K562 (cell line): ENCODE results near the gene HPSE2. TPM values are rescaled to one million over a fixed set of nuclear protein-coding genes. Genes with fewer than 3 reads are reported as not detected.
A peak's percentile ranks its signal among the peaks of the same experiment; 100 is the strongest.

Source experiments
- ARHGAP35 ChIP-seq: fragments of 450-650 bp; IDR thresholded peaks from 2 replicates; pipeline ENCODE4 v1.6.1; 2018; ENCODE audit not compliant: partially characterized antibody
- BRCA1 ChIP-seq, 2 experiments: fragments of 450-650 bp in 1 of 2; sonication (generic) in 1 of 2; formaldehyde crosslinking in 1 of 2; IDR thresholded peaks; 2 replicates each; pipeline versions ENCODE4 v1.5.0 to v1.6.1; 2017 to 2020; ENCODE audit warnings: mild to moderate bottlenecking in 1 of 2, missing genetic modification reagents in 1 of 2
- CREB3 ChIP-seq: fragments of 450-650 bp; conservative IDR thresholded peaks from 2 replicates; pipeline ENCODE4 v1.6.1; 2016; ENCODE audit warnings: missing genetic modification characterization, low read depth, mild to moderate bottlenecking, missing compliant biosample characterization, moderate library complexity
- CREB5 ChIP-seq: fragments of 250-450 bp; sonication (Bioruptor Pico); IDR thresholded peaks from 2 replicates; pipeline ENCODE4 v1.5.0; 2020; ENCODE audit warnings: mild to moderate bottlenecking
- FOSL1 ChIP-seq: fragments of 200-800 bp; sonication (Bioruptor generic); conservative IDR thresholded peaks from 2 replicates; pipeline ENCODE4 v1.6.1; 2016; ENCODE audit warnings: missing genetic modification characterization, missing compliant biosample characterization
- NFIX ChIP-seq: fragments of 250-450 bp; sonication (Bioruptor Pico); IDR thresholded peaks from 2 replicates; pipeline ENCODE4 v1.4.0; 2020; ENCODE audit warnings: low read depth, mild to moderate bottlenecking, moderate library complexity
- NR3C1 ChIP-seq: sonication (generic); formaldehyde crosslinking; IDR thresholded peaks from 2 replicates; pipeline ENCODE4 v1.8.1; 2022; ENCODE audit warnings: missing genetic modification reagents
- POU5F1 ChIP-seq: fragments of 150-350 bp; IDR thresholded peaks from 2 replicates; pipeline ENCODE4 v1.6.1; 2014; ENCODE audit warnings: borderline replicate concordance, low read length, low read depth, mild to moderate bottlenecking; ENCODE audit not compliant: partially characterized antibody
- SRSF3 ChIP-seq: fragments of 200-400 bp; formaldehyde crosslinking; IDR thresholded peaks from 2 replicates; pipeline ENCODE4 v1.6.1; 2016; ENCODE audit warnings: mild to moderate bottlenecking, low read length, moderate library complexity; ENCODE audit not compliant: insufficient read depth
- ZNF384 ChIP-seq: IDR thresholded peaks from 2 replicates; pipeline ENCODE4 v1.6.1; 2012; ENCODE audit warnings: low read depth, low read length, improper control_type of control experiment
- polyA plus RNA-seq, 8 experiments: library from polyadenylated mRNA; depleted of rRNA in 4 of 8; stranded (reverse) in 5 of 8; unstranded in 3 of 8; fragments of >200 nt; fragmentation: Nextera tagmentation in 2 of 8; fragmentation: Illumina TruSeq in 1 of 8; extraction: Ambion mirVana in 2 of 8; extraction: Trizol in 1 of 8; gene quantifications; 2 replicates each; pipeline versions ENCODE4 v1.2.1 to v1.2.3, GENCODE V29; 2011 to 2014; ENCODE audit warnings: inconsistent platforms in 1 of 8, missing spikeins in 1 of 8
- total RNA-seq, 7 experiments: library from RNA; depleted of rRNA in 6 of 7; stranded (reverse); fragments of >200 nt in 6 of 7; fragmentation: Illumina TruSeq in 2 of 7; extraction: Trizol in 2 of 7; gene quantifications; 2 replicates each; pipeline versions ENCODE4 v1.2.1 to v1.2.3, GENCODE V29; 2011 to 2021; ENCODE audit warnings: low replicate concordance in 1 of 7
- TF ChIP-seq, protein P1 (sequence below): fragments of 250-450 bp; sonication (Bioruptor Pico); IDR thresholded peaks from 2 replicates; pipeline ENCODE4 v1.8.0; 2022; ENCODE audit warnings: inconsistent platforms, mild to moderate bottlenecking, moderate library complexity, borderline replicate concordance
- TF ChIP-seq, protein P2 (sequence below), 2 experiments: fragments of 450-650 bp; IDR thresholded peaks; 2 replicates each; pipeline ENCODE4 v1.6.1; 2016
- TF ChIP-seq, protein P3 (sequence below): sonication (generic); formaldehyde crosslinking; IDR thresholded peaks from 2 replicates; pipeline ENCODE4 v1.8.0; 2023; ENCODE audit warnings: mild to moderate bottlenecking, missing genetic modification reagents

Gene HPSE2
- total and polyA plus RNA-seq, 9 of the 15 experiments (the other 6 are each of a cell fraction or from before 2014, with no cell fraction given): 0.03 to 0.10 (median 0.04) TPM; not detected in 2

- TF ChIP-seq ARHGAP35 (no peak), NR3C1 (CRISPR knock-in tag) (no peak), BRCA1 (IDR thresholded peaks at IDR 0.05) (no peak), BRCA1 (CRISPR knock-in tag; IDR thresholded peaks at IDR 0.05) (no peak), NFIX (CRISPR knock-in tag) (no peak), CREB5 (no peak), ZNF384 (no peak), CREB3 (tag) (no peak), FOSL1 (no peak; the same call in 1 of the 2 replicates), SRSF3 (no peak), POU5F1 (no peak)
- TF ChIP-seq, protein P1, sequence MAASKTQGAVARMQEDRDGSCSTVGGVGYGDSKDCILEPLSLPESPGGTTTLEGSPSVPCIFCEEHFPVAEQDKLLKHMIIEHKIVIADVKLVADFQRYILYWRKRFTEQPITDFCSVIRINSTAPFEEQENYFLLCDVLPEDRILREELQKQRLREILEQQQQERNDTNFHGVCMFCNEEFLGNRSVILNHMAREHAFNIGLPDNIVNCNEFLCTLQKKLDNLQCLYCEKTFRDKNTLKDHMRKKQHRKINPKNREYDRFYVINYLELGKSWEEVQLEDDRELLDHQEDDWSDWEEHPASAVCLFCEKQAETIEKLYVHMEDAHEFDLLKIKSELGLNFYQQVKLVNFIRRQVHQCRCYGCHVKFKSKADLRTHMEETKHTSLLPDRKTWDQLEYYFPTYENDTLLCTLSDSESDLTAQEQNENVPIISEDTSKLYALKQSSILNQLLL: no peak
- TF ChIP-seq, protein P2, sequence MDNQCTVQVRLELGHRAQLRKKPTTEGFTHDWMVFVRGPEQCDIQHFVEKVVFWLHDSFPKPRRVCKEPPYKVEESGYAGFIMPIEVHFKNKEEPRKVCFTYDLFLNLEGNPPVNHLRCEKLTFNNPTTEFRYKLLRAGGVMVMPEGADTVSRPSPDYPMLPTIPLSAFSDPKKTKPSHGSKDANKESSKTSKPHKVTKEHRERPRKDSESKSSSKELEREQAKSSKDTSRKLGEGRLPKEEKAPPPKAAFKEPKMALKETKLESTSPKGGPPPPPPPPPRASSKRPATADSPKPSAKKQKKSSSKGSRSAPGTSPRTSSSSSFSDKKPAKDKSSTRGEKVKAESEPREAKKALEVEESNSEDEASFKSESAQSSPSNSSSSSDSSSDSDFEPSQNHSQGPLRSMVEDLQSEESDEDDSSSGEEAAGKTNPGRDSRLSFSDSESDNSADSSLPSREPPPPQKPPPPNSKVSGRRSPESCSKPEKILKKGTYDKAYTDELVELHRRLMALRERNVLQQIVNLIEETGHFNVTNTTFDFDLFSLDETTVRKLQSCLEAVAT (IDR thresholded peaks at IDR 0.05): peak in 1 of 2 experiments; percentile 72; a peak in 1 of 4 replicates
- TF ChIP-seq, protein P3, sequence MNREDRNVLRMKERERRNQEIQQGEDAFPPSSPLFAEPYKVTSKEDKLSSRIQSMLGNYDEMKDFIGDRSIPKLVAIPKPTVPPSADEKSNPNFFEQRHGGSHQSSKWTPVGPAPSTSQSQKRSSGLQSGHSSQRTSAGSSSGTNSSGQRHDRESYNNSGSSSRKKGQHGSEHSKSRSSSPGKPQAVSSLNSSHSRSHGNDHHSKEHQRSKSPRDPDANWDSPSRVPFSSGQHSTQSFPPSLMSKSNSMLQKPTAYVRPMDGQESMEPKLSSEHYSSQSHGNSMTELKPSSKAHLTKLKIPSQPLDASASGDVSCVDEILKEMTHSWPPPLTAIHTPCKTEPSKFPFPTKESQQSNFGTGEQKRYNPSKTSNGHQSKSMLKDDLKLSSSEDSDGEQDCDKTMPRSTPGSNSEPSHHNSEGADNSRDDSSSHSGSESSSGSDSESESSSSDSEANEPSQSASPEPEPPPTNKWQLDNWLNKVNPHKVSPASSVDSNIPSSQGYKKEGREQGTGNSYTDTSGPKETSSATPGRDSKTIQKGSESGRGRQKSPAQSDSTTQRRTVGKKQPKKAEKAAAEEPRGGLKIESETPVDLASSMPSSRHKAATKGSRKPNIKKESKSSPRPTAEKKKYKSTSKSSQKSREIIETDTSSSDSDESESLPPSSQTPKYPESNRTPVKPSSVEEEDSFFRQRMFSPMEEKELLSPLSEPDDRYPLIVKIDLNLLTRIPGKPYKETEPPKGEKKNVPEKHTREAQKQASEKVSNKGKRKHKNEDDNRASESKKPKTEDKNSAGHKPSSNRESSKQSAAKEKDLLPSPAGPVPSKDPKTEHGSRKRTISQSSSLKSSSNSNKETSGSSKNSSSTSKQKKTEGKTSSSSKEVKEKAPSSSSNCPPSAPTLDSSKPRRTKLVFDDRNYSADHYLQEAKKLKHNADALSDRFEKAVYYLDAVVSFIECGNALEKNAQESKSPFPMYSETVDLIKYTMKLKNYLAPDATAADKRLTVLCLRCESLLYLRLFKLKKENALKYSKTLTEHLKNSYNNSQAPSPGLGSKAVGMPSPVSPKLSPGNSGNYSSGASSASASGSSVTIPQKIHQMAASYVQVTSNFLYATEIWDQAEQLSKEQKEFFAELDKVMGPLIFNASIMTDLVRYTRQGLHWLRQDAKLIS: no peak
Observed at GRCh38 chr10:98458809-98459784, 776.6 kb downstream of the HPSE2 start (continued).
